NK-92 (cell line): ENCODE results near the gene ROMO1.
"Not testable (repeated sequence)": the region's sequence is repeated elsewhere in the genome, so short reads cannot be mapped to it uniquely, and the experiment has no call there.

ENCODE experiments used
- DNase-seq: peaks from one replicate; lab custom pipeline; 2025; ENCODE audit not compliant: unreplicated experiment; lab: John Stamatoyannopoulos, UW

Gene ROMO1

DNA sequence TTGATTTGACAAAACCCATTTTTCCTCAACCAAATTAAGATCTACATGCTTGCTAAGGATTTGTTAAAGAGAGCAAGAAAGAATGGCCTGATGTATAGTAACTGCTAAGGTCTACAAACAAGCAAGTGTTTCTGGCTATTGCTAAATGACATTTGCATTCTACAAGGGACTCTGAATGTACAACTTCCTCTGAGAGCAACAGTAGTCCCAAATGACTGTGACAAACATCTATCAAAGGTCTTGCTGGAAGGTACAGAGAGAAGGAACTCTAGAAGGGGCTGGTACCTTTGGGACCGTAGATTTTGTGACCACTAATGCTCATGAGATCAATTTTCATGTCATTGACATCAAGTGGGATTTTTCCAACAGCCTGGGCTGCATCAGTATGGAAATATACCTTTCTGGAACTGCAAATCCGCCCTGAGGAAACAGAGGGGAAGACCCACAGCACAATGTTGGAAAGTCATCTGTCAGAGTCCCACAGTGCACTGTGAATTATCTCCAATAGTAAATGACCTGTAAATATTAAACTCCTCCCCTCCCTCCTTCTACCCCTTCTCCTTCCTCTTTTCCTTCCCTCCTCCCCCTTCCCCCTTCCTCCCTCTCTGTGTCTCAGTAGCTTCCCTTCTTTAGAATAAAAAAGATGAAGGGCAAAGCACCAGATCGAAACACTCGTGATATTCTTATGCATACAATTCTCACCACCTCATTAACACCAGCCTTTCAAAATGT lies 18.6 kb upstream of the ROMO1 start:
- DNase-seq = no peak

DNA sequence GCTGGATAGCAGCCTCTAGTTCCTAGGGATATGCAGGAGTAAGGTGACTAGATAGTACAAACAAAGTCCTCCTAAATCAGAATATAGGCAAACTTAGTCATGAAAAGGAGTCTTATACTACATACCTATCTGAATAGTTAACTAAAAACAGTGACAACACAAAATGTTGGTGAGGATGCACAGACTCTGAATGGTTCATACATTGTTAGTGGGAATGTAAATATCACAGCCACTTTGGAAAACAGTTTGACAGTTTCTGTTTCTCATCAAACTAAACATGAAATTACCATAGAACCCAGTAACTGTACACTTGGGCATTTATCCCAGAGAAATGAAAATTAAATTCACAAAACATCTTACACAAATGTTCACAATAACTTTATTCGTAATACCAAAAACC lies 17.2 kb upstream of the ROMO1 start:
- DNase-seq = no peak

- not testable (repeated sequence) for DNase-seq
These were observed 13.8 kb upstream of the ROMO1 start for GRCh38 chr20:35685368-35685767.

GRCh38 chr20:35686872-35687271 lies 12.3 kb upstream of the ROMO1 start:
- DNase-seq = not testable (repeated sequence)

DNA sequence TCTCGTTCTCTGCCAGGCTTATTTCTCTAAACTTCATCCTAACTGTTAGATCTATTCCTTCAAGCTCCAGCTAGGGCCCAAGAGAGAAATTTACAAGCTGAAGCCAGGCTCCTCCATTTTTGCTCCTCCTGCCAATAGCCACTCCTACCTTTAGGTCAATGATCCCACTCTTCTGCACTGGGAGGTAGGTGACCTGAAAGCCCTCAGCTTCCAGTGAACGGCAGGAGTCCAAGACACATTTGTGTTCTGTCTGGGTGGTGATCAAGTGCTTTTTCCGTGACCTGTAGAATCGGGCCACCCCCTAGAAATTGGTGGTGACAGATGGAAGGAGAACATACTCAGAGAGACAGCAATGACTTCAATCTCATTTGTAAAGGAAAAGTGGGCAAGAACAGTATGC lies 8.9 kb upstream of the ROMO1 start:
- DNase-seq = no peak

DNA sequence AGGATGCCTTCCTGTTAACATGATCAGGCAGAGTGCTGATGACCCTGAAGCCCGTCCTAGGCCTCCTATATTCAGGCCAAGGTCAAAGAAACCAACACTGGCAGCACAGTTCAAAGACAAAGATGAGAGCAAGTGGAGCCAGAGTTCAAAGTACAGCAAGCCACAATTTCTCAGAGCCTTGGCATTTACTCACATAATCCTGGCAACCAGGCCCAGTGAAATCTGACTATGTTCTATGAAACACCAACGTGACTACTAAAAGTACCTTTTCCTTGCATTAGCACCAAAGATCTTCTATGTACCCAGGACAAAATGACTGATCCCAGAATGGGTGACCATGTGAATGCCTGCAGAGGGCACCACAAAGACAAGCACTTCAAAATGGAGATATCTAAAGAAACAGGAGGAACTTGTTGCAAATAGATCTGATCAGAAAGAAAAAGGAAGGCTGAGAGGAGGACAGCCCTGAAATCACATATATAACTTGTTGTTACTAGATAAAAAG lies 3.9 kb upstream of the ROMO1 start:
- no peak for DNase-seq

- no peak for DNase-seq
These were observed 3.2 kb upstream of the ROMO1 start for GRCh38 chr20:35695978-35696377.

- no peak for DNase-seq
These were observed 1.4 kb upstream of the ROMO1 start for GRCh38 chr20:35697696-35698297.

- DNase-seq = no peak
These were observed 693 bp upstream of the ROMO1 start for GRCh38 chr20:35698298-35699126.

DNA sequence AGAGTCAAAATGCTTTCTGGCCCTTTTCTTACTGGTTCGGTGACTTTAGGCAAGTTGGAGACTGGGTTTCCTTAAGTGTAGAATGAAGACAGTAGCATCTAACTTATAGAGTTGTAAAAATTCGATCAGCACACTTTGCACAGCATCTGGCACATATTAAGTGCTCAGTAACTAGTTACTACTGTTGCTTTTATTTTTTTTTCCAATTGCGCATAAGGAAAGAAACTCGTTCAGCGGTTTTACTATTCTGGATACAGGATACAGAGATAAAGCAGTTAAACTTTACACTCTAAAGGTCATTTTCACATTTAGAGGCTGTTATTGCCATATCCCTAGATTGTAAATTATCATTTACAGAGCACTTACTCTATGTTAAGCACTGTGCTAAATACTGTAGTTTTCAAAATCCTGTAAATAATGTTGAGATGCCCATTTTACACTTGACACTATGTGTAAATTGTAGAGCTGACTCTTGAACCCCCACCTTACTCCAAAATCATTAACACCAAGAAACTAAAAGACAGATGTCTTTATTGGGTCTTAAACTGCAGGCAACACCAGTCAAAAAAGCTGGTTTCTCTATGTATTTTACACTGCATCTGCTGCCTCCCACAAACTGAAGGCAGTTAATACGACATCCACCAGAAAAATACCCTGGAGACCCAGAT lies 886 bp downstream of the ROMO1 start:
- no peak for DNase-seq

GRCh38 chr20:35700625-35701148 lies 1.5 kb downstream of the ROMO1 start:
- no peak for DNase-seq

- no peak for DNase-seq
These were observed 3.0 kb downstream of the ROMO1 start for GRCh38 chr20:35702051-35702823.

DNA sequence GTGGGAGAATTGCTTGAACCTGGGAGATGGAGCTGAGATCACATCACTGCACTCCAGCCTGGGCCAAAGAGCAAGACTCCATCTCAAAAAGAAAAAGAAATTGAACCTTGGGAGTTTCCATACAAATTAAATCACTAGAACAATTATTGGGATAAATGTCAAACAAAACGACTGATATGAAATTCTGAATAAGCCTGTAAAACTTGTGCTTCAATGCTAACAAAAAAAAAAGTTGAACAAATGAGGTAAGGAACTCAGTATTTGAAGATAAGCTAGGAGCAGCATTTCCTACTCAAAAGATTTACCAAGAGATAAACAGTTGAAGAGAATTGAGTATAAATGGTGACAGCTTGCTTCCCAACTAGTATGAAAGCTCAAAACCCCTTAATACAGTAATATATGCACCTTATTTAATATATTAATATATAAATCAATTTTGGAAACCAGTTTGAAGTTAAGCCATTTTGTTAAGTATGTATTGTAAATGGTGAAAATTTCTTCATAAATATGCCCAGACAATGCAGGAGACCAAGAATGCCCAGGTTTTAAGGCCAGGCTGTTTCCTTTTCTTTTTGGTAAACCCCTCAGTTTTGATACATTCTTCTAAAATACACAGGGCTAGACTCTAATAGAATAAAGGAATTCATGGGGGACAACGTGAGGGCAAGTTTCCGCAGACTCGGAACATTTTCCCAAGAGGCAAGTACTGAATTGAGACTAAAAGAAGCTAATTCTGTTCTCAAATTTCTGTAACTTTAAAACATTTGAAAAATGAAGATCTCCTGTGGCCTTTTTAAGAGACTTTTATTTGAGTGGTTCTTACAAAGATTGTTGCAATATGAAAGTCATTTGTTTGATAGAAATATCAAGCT lies 3.9 kb downstream of the ROMO1 start:
- DNase-seq = no peak

DNA sequence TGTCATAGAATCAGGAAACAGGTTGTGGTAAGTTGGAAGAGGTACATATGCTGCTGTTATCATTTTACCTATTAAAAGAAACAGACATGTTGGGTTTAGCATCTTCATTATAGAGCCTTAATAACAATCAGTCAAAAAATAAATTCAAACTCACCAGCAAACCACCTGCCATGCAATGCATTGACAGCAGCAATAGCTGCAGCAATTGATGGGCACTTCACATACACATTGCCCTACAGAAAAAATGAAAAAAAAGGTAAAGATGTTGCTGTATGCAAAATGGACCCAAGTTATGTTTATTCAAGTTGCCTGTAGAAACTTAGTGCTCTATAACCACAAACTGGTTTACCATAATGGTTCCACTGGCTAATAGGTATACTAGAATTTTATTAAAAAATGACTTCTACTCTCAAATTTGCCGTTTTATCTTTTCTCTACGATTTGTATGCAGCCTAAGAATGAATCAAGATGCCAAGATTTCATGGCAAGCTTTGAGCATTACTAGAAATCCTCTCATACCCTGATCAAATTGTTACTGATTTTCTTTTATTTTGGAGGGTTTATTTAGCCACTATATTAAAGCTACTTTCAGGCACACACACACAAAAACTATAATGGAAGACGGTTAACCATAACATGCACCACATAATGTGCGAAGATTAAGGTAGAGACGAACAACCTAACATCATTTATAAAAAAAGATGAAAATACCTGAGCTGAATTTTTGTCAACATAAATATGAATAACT lies 5.5 kb downstream of the ROMO1 start:
- no peak for DNase-seq

DNA sequence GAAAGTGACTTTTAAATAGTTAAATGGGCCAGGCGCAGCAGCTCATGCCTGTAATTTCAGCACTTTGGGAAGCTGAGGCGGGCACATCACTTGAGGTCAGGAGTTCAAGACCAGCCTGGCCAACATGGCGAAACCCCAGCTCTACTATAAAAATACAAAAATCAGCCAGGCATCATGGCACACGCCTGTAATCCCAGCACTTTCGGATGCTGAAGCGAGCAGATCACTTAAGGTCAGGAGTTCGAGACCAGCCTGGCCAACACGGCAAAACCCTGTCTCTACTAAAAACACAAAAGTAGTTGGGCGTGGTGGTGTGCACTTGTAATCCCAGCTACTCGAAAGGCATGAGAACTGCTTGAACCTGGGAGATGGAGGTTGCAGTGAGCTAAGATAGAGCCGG lies 6.7 kb downstream of the ROMO1 start:
- DNase-seq = not testable (repeated sequence)

DNA sequence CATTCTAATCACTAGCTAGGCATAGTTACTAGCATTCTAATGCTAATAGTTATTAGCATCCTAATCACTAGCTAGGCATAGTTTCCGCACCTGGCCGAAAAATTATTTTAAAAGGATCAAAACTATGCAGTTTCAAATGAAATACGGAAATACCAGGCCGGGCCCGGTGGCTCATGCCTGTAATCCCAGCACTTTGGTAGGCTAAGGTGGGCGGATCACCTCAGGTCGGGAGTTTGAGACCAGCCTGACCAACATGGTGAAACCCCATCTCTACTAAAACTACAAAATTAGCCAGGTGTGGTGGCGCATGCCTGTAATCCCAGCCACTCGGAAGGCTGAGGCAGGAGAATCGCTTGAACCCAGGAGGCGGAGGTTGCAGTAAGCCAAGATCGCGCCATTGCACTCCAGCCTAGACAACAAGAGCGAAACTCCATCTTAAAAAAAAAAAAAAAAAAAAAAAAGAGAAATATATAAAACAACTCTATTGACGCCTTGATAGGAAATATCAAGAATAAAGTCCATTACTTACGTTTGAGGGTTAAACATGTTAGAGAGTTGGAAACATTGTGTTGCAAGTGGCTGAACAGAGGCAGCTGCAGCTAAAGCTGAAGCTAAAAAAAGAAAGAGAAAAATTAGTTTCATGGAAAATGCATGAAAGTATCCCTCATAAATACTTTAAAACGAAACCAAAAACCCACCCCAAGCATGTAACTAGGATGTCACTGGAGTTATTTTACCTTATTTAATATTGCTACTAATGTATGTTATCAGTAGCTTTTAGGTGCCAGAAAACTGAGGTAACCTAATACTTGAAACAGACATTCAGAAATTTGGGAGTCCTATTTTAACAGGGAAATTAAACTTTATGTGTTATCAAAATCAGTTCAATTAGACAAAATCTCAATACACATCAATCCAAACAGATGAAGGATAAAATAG lies 7.7 kb downstream of the ROMO1 start:
- DNase-seq = not testable (repeated sequence)

- DNase-seq = no peak
These were observed 9.3 kb downstream of the ROMO1 start for GRCh38 chr20:35708502-35708901.
